Mucosa of gallbladder (tissue), 1 donor: ENCODE data around the gene CNGB1. TPM values are rescaled to one million over a fixed set of nuclear protein-coding genes. Genes with fewer than 3 reads are reported as not detected.

Source experiments
- DNase-seq: peaks from one replicate; pipeline ENCODE4 v3.0.0-alpha.2; 2020; ENCODE audit warnings: low spot score
- total RNA-seq: library from RNA; stranded (reverse); gene quantifications from one replicate; pipeline ENCODE4 v1.2.1, GENCODE V29; 2021
- donor health status: DM: no; HTN: no; CAD: no.

CNGB1 gene
- total RNA-seq, 1 donor from 2014 or later, result 0.29 TPM

DNA sequence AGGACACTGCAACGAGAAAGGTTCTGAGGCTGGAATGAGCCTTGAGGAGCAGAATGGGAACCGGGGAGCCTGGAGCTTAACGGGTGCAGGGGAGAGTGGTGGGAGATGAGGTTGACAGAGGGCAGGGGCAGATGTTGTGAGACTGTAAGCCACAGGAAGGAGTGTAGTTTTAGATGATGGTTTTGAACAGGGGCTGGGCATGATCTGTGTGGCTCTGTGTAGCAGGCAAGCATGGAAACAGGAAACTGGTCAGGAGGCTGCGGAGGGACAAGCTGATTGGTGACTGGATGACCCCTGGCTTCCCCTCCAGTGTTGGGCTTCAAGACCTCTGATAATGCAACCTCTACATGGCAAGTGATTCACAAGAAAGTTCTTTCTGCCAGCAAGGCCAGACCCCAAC lies 1.4 kb upstream of the CNGB1 start:
- DNase-seq, result no peak

GRCh38 chr16:57971848-57972247 lies 920 bp upstream of the CNGB1 start:
- DNase-seq, result no peak

DNA sequence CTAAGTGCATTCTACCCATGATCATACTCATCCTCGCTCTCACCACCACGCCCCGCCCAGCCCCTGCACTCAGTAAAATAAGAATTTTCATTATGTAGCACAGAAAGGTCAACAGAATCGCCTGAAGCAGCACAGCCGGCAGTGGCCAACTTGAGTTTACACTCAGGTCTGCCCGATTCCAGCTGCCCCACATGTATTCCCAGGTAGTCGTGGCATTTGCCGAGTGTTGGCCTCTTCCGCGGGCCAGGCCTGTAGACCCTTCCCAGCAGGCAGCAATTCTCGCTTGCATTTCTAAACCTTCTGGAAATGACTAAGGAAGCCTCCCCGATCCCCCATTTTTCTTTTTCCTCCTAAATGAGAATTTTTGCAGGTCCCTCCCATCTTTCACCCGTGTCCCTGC lies 609 bp downstream of the CNGB1 start:
- no peak for DNase-seq

GRCh38 chr16:57969451-57970123 lies 1.3 kb downstream of the CNGB1 start:
- no peak for DNase-seq

DNA sequence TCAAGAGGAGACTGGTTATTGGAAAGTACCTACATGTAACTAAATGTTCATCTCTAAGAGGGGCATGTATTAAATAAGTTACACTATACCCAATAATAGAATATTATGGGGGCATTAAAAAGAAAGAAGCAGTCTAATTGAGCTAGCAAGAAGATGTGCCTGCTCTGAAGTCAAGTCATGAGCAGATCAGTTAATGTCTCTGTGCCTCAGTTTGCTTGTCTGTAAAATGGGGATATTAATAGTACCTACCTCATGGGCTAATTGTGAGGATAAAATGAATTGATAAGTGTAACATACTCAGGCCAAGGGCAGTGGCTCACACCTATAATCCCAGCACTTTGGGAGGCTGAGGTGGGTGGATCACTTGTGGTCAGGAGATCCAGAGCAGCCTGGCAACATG lies 3.0 kb downstream of the CNGB1 start:
- DNase-seq, result no peak

GRCh38 chr16:57966986-57967385 lies 3.9 kb downstream of the CNGB1 start:
- no peak for DNase-seq

GRCh38 chr16:57966204-57966771 lies 4.6 kb downstream of the CNGB1 start:
- no peak for DNase-seq

GRCh38 chr16:57964157-57964700 lies 6.7 kb downstream of the CNGB1 start:
- DNase-seq, result no peak

DNA sequence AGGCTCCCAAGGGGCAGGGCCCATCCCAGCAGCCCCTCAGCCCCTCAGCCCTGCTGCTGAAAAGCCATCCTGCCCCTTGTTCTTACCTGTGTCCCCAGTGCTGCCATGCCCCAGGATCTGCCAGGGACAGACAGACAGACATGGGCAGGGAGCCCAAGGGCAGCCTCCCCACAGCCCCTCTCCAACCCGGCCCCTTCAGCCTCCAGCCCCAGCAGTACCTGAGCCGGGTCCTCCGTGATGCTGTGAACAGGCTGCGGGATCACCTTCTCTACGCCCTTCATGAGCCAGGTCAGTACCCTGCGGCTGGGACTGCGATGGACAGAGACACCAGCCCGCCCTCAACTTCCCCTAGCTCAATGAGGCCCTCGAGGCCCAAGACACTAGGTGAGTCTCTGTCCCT lies 8.2 kb downstream of the CNGB1 start:
- no peak for DNase-seq

DNA sequence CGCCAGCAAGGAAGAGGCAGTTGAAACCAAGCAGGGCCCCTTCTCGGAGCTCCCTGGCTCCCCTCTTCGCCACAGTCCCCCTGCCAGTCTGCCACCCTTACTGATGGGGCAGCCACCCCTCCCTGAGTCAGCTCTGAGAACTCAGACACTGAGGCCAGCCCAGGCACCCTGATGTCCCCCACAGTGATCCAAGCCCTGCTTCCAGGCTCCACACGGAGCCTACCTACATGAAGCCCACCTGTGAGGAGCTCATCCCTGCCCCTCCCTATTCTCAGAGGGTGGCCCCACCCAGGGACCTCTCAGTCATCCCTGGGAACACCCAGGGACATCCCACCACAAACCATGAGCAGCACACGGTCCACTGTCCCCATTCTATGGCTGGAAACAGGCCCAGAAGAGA lies 8.9 kb downstream of the CNGB1 start:
- DNase-seq, result no peak

- no peak for DNase-seq
These were observed 9.4 kb downstream of the CNGB1 start for GRCh38 chr16:57961538-57961937.

DNA sequence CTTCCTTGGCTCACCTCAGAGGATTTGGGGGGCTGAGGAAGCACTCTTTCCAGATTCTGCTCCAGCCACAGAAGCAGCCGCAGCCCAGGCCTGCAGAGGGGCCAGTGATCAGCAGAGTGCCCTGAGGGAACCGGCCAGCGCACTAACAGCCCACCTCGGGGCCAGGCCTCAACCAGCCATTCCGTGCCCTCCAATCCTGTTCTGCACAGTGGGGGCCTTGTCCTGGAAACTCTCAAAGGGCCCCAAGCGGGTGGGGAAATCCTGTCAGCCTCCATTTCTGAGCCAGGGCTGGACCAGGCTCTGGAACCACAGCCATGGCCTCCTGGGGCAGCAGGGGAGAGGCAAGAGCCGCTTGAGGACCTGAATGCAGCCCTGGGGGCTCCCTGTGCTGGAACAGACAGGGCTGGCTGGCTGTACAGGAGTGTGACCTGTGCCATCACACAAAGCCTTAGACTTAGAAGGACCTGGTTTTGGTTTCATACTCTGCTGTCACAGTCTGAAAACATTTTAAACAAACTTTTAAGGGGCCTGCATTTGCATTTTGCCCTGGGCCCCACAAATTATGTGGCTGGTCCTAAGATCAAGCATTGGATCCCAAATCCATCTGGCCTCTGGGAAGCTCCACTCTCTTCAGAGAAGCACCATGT lies 10.0 kb downstream of the CNGB1 start:
- DNase-seq, result no peak

DNA sequence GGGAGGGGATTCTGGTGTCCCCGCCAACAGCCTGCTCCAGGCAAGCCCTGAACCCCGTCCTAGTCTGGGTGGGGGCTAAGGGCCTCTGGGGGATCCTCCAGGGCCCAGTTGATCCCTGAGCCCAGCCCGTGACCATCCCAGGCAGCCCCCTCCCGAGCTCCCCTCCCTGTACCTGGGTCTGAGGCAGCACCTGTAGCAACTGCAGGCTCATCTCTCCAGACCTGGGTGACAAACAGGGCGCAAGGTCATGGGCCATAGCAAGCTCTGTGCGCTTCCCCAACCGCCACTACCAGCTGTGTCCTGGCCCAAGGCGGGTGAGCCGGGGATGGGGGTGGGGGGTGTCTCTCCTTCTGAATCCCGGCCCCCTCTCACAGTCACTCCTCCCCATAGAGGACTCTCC lies 10.6 kb downstream of the CNGB1 start:
- DNase-seq, result no peak

- DNase-seq, result no peak
These were observed 11.1 kb downstream of the CNGB1 start for GRCh38 chr16:57959804-57960203.

- no peak for DNase-seq
These were observed 11.8 kb downstream of the CNGB1 start for GRCh38 chr16:57959121-57959520.

GRCh38 chr16:57958544-57958943 lies 12.4 kb downstream of the CNGB1 start:
- DNase-seq, result no peak

GRCh38 chr16:57957673-57958392 lies 13.1 kb downstream of the CNGB1 start:
- no peak for DNase-seq

- no peak for DNase-seq
These were observed 13.8 kb downstream of the CNGB1 start for GRCh38 chr16:57956924-57957672.

GRCh38 chr16:57956270-57956808 lies 14.6 kb downstream of the CNGB1 start:
- DNase-seq, result no peak

GRCh38 chr16:57955572-57956188 lies 15.2 kb downstream of the CNGB1 start:
- no peak for DNase-seq

DNA sequence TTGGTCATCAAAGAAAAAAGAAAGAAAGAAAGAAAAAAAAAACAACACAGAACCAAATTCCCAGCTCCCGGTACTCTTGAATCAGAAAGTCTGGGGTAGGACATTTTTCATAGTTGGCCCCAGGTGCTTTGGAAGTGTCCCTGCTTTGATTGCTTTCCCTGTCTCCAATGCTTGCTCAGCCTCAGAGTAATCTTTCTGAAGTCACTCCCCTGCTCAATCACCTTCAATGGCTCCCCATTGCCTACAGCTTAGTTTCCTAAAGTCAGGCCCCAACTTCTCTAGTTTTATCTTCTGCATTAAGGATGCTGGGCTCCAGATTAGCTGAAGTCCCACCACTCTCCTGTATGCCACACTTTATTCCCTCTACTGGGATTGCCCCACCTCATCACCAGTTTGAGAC lies 17.1 kb downstream of the CNGB1 start:
- DNase-seq, result no peak
